HTR-8/SVneo (cell line): ENCODE measurements around the gene CYP2W1.
"Not testable (repeated sequence)": the region's sequence is repeated elsewhere in the genome, so short reads cannot be mapped to it uniquely, and the experiment has no call there.

Source experiments
- DNase-seq: peaks from one replicate; pipeline ENCODE4 v3.0.0; 2011; ENCODE audit warnings: low spot score, mixed read lengths; ENCODE audit not compliant: insufficient read length
- FAIRE-seq: peaks from 2 replicates; lab custom pipeline; 2011; peaks lifted over from hg19 to GRCh38; lab: Jason Lieb, UNC

CYP2W1 gene, protein sequence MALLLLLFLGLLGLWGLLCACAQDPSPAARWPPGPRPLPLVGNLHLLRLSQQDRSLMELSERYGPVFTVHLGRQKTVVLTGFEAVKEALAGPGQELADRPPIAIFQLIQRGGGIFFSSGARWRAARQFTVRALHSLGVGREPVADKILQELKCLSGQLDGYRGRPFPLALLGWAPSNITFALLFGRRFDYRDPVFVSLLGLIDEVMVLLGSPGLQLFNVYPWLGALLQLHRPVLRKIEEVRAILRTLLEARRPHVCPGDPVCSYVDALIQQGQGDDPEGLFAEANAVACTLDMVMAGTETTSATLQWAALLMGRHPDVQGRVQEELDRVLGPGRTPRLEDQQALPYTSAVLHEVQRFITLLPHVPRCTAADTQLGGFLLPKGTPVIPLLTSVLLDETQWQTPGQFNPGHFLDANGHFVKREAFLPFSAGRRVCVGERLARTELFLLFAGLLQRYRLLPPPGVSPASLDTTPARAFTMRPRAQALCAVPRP

DNA sequence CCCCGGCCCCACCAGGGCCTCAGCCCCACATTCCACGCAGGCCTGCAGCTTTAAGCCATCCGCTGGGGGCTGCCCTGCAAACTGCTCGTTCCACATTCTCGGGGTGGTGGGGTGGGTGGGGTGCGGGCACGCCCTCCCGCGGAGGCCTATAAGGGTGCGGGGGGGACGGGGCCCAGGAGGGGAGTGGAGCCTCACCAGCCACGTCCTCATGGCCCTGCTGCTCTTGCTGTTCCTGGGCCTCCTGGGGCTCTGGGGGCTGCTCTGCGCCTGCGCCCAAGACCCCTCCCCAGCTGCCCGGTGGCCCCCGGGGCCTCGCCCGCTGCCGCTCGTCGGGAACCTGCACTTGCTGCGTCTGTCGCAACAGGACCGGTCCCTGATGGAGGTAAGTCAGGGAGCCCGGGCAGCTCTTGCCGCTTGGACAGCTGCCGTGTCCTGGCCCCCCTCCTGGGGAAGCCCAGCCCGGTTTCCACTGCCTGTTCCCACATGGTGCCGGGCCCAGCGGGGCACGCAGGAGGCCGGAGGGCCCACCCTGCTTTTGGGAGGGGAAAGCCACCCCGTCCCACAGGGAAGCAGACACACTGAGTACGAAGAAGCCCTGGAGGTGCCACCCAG lies at the start of gene CYP2W1:
TSS of gene CYP2W1 (plus strand) at position 178 of the 612 bp plus-strand sequence. CDS start at position 209, 31 bp downstream.
- DNase-seq (no peak), FAIRE-seq (no peak)

DNA sequence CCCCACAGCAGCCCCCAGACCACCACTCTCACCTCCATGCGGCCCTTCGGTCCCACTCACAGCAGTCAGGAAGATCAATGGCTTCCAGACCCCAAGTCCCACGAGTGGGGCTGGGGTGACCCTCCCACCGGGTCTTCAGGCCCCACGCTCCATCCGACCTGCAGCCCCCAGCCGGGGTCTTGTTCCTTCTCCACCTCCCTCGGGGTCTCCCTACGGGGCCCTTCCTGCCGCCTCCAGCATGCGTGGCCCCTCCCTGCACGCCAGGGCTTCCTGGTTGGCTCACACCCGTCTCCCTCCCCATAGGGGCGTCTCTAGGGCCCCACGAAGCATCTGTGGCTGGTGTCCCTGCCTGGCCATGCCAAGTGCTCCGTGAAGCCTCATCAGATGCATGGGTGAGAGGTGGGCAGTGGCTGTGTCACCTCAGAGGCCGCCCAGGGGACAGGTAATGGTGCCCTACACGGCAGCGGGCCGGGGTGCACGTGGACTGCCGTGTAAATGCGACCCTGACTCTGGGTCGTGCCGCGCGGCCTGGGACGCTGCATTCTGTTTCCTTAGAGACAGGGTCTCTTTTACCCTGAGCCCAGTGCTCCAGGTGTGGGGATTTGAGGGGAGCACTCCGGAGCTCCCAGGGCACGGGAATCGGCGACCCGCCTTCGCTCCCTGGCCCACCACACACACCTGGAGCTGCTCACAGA lies 48.4 kb upstream of the CYP2W1 start:
- DNase-seq (no peak), FAIRE-seq (no peak)

DNA sequence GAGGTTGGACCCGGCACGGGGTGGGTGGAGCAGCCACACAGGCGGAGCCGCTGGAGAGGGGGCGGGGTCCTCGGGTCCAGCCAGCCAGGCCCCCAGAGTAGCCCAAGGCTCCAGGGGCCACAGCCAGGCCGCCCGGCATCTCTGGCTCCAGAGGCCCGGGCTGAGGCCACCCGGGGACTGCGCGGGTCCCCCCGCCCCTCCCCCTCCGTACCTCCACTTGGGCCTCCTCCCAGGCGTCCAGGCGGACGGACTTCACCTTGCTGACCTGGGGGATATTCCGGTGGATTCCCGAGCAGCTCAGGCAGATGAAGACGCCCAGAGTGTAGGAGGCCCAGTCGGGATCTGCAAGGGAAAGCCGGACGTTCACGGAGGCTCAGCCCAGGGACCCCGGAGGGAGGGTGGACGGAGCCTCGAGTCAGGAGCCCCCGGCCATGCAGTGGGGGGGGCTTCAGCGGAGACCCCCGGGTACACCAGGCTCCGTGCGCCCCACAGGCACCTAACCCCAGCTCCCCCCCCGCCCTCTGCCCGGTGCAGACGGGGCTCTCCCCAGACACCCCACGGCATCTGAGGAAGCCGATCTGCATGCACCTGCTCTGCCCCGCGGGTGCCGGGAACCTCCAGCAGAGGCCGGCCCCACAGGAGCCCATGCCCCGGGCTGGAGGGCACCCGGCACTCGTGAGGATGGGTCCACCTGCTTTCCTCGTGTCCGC lies 47.7 kb upstream of the CYP2W1 start:
- FAIRE-seq (no peak), DNase-seq (no peak)

DNA sequence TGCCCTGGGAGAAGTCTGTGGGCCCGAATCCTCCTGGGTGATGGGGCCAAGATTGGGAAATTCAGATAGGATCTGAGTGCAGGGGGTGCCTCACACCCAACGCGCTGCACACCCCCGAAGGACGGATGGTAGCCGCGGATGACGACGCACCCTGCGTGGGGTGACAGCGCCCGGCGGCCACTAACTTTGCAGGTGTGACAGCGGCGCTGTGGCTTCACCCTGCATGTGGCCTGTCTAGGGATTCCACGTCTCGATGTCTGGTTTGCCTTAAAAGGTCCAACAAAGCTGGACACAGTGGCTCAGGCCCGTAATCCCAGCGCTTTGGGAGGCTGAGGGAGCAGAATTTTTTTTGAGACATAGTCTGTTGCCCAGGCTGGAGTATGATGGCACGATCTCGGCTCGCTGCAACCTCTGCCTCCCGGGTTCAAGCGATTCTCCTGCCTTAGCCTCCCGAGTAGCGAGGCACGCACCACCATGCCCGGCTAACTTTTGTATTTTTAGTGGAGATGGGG lies 47.1 kb upstream of the CYP2W1 start:
- FAIRE-seq, result no peak

DNA sequence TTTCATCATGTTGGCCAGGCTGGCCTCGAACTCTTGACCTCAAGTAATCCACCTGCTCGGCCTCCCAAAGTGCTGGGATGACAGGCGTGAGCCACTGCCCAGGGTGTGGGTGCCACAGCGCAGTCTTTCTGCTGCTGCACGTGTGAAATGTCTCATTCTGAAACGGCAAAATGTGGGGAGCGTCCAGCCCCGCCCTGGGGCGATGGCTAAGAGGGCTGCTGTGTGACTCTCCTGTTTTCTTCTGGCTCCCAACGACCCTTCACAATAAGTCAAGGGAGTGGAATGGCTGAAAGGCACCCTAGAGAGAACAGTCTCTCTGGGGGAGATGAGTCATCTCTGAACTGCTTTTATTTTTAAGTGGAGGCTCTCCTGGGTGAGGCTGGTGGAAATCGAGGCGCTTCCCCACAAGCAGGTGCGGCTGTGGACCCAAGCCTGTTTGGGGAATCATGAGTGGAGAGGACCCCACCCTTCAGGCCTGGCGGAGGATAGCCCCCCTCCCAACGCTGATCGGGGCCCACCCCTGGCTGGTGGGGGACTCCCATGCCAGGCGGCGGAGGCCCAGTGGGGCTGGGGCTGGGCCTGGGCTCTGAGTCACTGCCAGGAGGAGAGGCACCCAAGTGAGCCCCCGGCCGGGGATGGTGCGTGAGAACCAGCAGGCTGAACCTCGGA lies 46.5 kb upstream of the CYP2W1 start:
- peak; percentile 76 for DNase-seq
- no peak for FAIRE-seq

More for the DNA sequence above, 47.1 kb upstream of the CYP2W1 start:
- no peak for DNase-seq

DNA sequence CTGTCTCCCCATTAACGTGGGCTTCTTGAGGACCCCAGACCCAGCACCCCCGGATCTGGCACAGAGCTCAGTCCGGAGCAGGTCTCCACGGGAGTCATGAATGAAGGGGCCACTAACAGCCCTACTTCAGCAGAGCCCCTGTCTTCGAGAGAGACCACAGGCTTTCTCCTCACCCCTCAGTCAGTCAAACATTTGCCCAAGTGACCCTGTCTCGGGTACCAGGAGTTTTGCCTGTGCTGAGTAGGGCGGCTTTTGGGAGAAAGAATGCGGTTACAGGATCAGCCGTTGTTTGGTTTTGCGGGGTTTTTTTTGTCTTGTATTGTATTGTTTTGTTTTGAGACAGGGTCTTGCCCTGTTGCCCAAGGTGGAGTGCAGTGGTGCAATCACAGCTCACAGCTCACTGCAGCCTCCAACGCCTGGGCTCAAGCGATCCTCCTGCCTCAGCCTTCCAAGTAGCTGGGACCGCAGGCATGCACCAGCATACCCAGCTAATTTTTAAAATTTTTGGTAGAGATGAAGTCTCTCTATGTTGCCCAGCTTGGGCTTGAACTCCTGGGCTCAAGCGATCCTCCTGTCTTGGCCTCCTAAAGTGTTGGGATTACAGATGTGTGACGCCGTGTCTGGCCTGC lies 45.0 kb upstream of the CYP2W1 start:
- no peak for DNase-seq
- FAIRE-seq, result no peak

DNA sequence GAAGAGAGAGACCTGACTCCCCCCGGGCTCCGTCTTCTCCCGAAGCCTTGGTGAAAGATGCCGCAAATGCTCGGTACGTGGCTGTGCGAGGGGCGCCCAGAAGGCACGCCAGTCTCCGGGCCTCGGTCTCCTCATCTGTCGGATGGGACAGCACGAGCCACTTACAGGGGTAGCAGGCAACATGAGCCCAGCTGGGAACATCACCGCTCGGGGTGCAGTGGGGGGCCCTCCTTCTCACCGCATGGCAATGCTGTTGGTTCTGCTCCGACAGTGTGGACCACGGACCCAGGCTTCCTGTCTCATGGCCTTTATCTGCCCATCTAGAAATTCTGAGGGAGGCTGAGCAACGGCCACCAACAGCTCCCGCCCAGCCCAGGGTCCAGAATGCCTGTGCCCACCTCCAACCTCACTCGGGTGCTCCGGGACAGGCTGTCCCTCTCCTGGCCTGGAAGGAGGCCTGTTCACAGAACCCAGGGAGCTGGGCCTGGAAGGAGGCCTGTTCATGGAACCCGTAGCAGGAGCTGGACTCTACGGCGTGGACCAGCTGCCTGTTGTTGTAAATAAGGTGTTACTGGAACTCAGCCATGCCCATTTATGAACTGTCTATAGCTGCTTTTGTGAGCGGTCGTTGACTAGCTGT lies 44.3 kb upstream of the CYP2W1 start:
- no peak for FAIRE-seq

DNA sequence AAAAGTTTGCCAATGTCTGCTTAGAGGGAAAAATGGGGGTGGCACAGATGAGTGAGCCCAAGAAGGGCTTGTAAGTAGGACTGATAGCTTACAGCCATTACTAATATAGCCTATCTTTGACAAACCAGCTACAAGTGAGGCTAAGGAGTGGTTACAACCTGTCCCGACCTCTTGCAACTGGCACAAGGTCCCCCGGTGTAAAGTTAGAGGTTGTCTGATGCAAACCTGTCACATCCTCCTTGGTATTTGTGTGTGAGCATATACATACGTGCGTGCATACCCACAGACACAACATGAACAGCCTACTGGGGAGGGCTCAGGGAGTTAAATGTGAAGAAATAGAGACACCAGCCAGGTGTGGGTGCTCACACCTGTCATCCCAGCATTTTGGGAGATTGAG lies 43.1 kb upstream of the CYP2W1 start:
- FAIRE-seq (no peak), DNase-seq (no peak)

More for the DNA sequence above, 44.3 kb upstream of the CYP2W1 start:
- no peak for DNase-seq

DNA sequence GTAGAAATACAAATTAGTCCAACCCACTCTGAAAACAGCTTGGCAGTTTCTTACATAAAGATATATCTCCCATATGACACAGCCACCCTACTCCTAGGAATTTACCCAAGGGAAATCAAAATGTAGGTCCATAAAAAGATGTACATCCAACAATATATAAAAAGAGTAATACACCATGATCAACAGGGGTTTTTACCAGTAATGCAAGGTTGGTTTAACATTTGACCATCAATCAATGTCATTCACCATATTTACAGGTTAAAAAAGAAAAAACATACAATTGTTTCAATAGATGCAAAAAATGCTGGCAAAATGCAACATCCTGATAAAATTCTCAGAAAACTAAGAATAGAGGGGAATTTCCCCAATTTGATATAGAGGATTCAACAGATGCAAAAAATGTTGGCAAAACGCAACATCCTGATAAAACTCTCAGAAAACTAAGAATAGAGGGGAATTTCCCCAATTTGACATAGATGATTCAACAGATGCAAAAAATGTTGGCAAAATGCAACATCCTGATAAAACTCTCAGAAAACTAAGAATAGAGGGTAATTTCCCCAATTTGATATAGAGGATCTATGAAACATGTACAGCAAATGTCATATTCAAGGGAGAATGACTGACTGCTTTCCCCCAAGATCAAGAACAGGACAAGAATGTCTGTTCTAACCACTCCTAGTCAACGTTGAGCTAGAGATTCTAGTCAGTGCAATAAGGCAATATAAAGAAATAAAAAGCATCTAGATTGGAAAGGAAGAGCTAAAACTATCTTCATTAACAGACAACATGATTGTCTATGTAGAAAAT lies 42.2 kb upstream of the CYP2W1 start:
- no peak for FAIRE-seq
- no peak for DNase-seq

DNA sequence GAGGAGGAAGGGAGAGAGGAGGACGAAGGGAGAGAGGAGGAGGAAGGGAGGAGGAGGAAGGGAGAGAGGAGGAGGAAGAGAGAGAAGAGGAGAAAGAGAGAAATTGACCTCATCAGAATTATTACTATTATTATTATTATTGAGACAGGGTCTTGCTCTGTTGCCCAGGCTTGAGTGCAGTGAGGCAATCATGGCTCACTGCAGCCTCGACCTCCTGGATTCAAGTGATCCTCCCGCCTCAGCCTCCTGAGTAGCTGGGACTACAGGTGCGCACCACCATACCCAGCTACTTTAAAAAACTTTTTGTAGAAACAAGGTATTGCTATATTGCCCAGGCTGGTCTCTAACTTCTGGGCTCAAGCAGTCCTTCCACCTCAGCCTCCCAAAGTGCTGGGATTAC lies 39.2 kb upstream of the CYP2W1 start:
- DNase-seq, FAIRE-seq: not testable (repeated sequence)

DNA sequence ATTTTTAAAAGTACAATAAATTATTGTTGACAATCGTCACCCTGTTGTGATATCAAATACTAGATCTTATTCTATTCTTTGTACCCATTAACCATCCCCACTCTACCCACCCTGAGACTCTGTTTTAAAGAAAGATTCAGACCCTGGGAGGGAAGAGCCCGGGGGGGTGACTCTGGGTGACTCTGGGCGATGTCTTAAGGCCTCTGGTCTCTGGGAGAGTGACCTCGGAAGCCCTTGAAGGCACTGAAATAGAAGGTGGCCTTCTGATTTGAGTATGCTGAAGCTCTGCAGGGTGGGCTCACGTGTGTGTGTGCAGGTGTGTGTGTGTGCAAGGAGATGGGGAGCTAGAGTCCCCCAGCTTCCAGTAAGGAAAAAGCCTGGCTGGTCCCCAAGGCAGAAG lies 38.2 kb upstream of the CYP2W1 start:
- no peak for DNase-seq
- FAIRE-seq, result no peak

DNA sequence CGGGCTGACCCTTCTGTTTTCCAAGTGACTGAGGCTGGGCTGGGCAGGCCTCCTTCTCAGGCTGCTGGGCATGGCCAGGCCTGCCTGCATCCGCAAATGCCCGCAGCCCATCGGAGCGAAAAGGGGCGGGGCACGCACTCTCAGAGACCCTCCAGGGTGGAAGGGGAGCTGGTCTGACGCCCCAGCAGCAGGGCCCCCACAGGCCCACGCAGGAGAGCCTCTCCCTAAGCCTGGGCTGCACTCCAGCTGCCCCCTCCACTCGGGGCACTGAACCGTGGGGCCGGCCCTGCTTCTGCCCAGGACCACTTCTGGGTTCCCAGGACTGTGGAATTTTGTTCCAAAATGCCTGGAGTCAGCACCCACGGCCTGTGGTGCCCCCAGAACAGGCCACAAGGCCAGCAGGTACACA lies 37.8 kb upstream of the CYP2W1 start:
- no peak for DNase-seq
- FAIRE-seq, result no peak

DNA sequence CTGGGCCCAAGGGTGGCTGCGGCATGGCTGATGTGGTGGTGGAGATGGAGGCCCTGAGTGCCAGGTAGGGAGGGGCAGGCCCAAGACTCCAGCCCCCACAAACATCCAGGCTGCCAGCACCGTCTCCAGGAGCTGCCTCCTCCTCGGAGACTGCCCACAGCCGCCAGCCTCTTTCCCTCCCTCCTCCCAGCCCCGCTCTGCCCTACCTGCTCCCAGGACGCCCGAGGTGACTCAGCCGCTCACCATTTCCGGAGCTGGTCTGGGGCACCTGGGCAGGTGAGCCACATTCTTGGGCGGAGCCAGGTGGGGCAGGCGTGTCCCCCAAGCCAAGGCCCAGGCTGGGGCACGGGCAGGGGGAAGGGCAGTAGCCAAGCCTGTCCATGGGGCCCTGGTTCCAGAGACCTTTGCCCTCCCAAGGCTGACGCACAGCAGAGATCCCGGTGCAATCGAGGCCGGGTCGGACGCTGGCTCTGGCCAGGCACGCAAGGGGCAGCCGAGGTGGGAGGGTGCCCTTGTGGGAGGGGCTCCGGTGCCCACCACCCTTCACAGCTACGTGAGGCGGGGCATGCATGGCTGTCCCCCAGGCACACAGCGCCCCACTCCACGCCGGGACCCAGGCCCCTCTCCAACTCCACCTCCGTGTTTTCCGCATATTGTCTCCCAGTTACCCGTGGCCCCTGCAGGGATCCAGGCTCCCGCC lies 37.3 kb upstream of the CYP2W1 start:
- FAIRE-seq, result no peak

DNA sequence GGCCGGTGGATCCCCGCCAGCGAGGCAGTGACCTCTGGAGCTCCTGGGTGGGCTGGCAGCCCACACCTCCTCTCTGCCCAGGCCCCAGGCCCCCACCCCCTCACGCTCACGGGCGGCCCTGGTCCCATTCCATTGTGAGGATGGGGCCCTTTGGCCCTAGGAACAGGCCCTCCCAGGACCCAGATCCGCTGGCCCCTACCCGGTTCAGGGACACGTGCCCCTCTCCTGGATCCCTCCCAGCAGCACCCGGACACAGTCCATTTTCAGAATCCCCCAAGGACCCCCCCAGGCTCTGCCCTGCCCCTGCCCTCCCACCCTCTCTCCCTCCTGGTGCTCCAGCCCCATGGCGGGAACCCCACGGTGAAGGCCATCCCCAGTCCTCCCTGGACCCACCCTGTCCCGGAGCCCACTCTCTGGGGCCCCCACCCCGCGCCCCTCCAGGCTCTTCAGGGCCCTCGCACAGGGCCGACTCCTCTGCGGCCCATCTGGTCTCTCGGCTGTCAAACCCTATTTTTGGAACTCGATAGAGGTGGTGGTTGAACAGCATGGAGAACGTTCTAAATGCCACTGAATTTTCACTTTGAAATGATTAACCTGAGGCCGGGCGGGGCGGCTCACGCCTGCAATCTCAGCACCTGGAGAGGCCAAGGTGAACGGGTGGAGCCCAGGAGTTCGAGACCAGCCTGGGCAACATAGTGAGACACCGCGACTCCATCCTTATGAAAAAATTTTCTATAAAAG lies 36.6 kb upstream of the CYP2W1 start:
- FAIRE-seq (no peak), DNase-seq (no peak)

More for the DNA sequence above, 37.3 kb upstream of the CYP2W1 start:
- DNase-seq, result no peak

DNA sequence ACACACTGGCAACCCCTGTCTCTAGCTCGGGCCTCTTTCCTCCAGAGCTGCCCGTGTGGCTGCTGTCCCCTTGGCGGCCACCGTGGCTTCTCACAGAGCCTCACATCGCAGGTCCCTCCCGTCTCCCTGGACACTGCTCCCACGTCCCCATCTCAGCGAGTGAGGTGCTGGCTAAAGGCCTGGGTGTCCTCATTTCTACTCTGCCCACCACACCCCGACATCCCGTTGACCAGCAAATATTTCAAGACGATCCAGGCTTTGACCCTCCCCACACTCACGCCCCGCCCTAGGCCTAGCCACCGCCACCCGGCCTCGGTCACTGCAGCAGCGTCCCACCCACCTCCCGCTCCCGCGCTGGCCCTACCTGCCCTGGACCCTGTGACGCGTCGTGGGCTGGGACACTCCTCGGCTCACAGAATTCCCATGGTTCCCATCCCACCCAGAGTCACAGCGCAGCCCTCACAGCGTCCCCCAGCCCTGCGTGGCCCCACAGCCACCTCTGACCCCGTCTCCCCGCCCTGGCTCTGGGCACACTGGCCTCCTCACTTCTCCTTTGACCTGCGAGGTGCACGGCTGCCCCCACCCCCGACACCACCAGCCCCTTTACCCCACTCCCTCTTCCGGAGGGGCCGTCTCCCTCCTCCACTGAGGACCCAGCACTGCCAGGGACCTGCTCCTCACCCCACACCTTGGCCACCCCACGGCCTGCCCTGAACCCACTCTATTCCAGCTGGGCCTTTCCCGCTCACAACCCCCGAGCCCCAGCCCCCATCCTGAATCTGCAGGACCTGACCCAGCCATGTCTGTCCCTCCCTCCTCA lies 35.4 kb upstream of the CYP2W1 start:
- no peak for DNase-seq

More for the DNA sequence above, 35.4 kb upstream of the CYP2W1 start:
- no peak for FAIRE-seq
